Loucy (cell line): Measurements from ENCODE around the gene SH2D1B.

Experiments
- EZH2phosphoT487 ChIP-seq: fragments of 200-600 bp; IDR thresholded peaks from 2 replicates; pipeline ENCODE4 v1.6.1; 2018; ENCODE audit warnings: antibody characterized with exemption, mild to moderate bottlenecking, moderate library complexity, borderline replicate concordance
- TF ChIP-seq, protein P1 (sequence below): fragments of 200-600 bp; sonication (generic); conservative IDR thresholded peaks from 2 replicates; pipeline ENCODE4 v1.5.1; 2014; ENCODE audit warnings: mild to moderate bottlenecking, antibody characterized with exemption, low read length

GRCh38 chr1:162385280-162385623 is 26.7 kb downstream of the SH2D1B start:
- TF ChIP-seq, protein P1, sequence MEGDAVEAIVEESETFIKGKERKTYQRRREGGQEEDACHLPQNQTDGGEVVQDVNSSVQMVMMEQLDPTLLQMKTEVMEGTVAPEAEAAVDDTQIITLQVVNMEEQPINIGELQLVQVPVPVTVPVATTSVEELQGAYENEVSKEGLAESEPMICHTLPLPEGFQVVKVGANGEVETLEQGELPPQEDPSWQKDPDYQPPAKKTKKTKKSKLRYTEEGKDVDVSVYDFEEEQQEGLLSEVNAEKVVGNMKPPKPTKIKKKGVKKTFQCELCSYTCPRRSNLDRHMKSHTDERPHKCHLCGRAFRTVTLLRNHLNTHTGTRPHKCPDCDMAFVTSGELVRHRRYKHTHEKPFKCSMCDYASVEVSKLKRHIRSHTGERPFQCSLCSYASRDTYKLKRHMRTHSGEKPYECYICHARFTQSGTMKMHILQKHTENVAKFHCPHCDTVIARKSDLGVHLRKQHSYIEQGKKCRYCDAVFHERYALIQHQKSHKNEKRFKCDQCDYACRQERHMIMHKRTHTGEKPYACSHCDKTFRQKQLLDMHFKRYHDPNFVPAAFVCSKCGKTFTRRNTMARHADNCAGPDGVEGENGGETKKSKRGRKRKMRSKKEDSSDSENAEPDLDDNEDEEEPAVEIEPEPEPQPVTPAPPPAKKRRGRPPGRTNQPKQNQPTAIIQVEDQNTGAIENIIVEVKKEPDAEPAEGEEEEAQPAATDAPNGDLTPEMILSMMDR = no peak
- no peak for TF ChIP-seq EZH2phosphoT487
